OCI-LY3 (cell line): ENCODE results near the gene DRC1.

ENCODE experiments used
- CTCF ChIP-seq: fragments of 200-600, 300-600 bp; sonication (generic); IDR thresholded peaks from 2 replicates; pipeline ENCODE4 v1.5.1; 2014; ENCODE audit warnings: antibody characterized with exemption, low read length, low read depth
- EZH2phosphoT487 ChIP-seq: fragments of 200-600 bp; shearing (Covaris generic); IDR thresholded peaks from 2 replicates; pipeline ENCODE4 v1.6.1; 2018; ENCODE audit warnings: antibody characterized with exemption, mixed run types, low read depth

DNA sequence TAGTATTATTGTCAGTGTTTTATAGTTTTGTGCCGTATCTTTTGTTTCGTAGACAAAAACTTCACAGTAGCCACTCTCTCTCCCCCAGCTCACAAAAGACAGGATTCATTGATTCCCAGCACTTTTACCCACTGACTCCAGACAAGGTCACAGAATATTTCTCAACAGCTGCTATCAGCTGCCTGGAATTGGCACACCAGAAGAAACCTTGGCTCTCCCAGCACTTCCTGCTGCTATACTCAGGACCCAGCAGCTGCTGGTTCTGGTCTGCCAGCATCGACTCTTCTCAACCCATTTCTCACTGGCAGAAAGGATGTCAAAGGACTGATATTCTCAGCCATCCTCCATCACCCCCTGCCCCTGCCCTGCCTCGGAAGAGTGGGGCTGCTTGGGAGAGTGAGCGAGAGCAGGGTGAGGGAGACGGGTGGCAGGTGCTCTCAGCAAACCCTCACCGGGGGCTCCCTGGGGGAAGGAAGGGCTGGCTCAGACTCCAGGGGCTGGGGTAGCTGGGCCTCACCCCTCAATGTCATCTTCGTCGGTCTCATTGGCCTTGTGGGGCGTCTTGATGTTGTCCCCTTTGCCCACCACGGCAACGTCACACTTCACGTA, 82.3 kb downstream of the DRC1 start:
- TF ChIP-seq CTCF: no peak
- TF ChIP-seq EZH2phosphoT487: no peak
